GM18526 (cell line): ENCODE data around the gene AKAP13.

Experiments
- POLR2A ChIP-seq: IDR thresholded peaks from 3 replicates; pipeline ENCODE4 v1.6.1; 2011; ENCODE audit not compliant: insufficient read length; ENCODE audit errors: extremely low read depth

The AKAP13 gene

DNA sequence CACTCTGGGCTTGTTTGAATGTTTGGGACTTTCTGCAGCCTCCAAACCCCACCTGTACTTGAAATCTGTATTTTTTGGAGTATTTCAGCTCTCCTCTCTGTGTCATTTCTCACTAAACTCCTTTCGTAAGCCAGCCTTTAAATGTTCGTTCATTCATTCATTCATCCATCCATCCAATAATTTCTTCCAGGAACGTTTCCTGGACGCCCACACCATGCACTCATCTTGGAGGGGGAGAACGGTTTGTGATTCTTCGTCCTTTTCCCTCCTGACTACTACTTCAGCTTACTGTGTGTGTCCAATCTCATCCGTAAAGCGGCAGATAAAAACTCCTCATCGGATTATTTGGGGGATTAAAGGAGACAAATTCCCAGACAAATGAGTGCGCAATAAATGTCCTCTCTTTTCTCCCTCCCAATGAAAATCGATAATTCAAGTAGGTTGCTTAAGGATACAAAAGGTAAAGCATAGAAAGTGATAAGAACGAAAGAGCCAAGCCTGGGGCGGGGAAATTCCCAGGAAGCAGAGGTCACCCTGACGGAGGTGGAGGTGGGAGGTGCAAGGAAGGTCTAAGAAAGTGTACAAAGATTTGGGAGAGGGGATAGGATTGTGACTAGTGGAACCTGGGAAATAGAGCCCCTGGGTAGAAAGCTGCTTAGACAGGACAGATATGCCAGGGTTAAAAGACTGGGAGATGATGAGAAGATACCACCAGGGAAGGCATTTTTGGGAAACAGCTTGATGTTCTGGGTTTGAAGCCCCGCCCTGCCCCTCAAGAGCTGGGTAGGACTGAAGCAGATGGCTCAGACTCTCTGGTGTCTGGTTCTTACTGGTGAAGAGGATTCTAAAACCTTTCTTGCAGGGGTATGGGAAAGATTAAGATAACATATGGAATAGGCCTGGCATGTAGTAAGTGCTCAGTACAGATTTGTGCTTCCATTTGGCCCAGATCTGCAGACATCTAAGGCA, 415.2 kb downstream of the AKAP13 start:
- TF ChIP-seq POLR2A, result no peak
